RWPE2 (cell line): Measurements from ENCODE around the gene FBP2.

Experiments used
- ATAC-seq: fragments of 200-7000 bp; cut with Tn5 transposase; 3 replicates; pipeline ENCODE4 v1.9.1; 2021; ENCODE audit warnings: low read depth
- DNase-seq: peaks from one replicate; pipeline ENCODE4 v3.0.0-alpha.2; 2020; ENCODE audit warnings: low spot score
- H3K27ac ChIP-seq: fragments of 450-650 bp; 2 replicates; pipeline ENCODE4 v1.5.1; 2017; ENCODE audit warnings: mild to moderate bottlenecking; ENCODE audit not compliant: poor library complexity, severe bottlenecking
- H3K27me3 ChIP-seq: fragments of 250-450 bp; sonication (Bioruptor Pico); 2 replicates; pipeline ENCODE4 v1.5.1; 2021; ENCODE audit warnings: mild to moderate bottlenecking, moderate library complexity; ENCODE audit not compliant: insufficient read depth, poor library complexity, severe bottlenecking
- H3K36me3 ChIP-seq: fragments of 250-450 bp; sonication (Bioruptor Pico); 2 replicates; pipeline ENCODE4 v1.5.1; 2020; ENCODE audit warnings: low read depth, mild to moderate bottlenecking, moderate library complexity
- H3K4me1 ChIP-seq: fragments of 250-450 bp; sonication (Bioruptor Pico); 2 replicates; pipeline ENCODE4 v1.5.1; 2021; ENCODE audit warnings: mild to moderate bottlenecking, moderate library complexity; ENCODE audit not compliant: insufficient read depth, poor library complexity, severe bottlenecking
- H3K4me3 ChIP-seq: fragments of 250-450 bp; sonication (Bioruptor Pico); 2 replicates; pipeline ENCODE4 v1.5.1; 2021; ENCODE audit warnings: mild to moderate bottlenecking, moderate library complexity; ENCODE audit not compliant: severe bottlenecking
- H3K9me3 ChIP-seq: fragments of 250-450 bp; sonication (Bioruptor Pico); 2 replicates; pipeline ENCODE4 v1.5.1; 2021; ENCODE audit warnings: mild to moderate bottlenecking, moderate library complexity; ENCODE audit not compliant: severe bottlenecking
- TF ChIP-seq, protein P1 (sequence below): fragments of 450-650 bp; IDR thresholded peaks from one replicate; pipeline ENCODE4 v1.5.1; 2017; ENCODE audit warnings: mild to moderate bottlenecking, moderate library complexity; ENCODE audit not compliant: poor library complexity, severe bottlenecking

The FBP2 gene

GRCh38 chr9:94623253-94623652 is 29.6 kb upstream of the FBP2 start:
- Histone ChIP-seq H3K27ac (no peak overlapping the region), H3K4me1 (no peaks in the 10 kb centered on the region), H3K4me3 (no peak overlapping the region), H3K27me3 (no peaks in the 10 kb centered on the region), H3K9me3 (no peaks in the 10 kb centered on the region), H3K36me3 (no peaks in the 10 kb centered on the region)
- DNase-seq (no peak), ATAC-seq (peak; percentile 27; the same call in 1 of the 3 replicates)
- TF ChIP-seq, protein P1, sequence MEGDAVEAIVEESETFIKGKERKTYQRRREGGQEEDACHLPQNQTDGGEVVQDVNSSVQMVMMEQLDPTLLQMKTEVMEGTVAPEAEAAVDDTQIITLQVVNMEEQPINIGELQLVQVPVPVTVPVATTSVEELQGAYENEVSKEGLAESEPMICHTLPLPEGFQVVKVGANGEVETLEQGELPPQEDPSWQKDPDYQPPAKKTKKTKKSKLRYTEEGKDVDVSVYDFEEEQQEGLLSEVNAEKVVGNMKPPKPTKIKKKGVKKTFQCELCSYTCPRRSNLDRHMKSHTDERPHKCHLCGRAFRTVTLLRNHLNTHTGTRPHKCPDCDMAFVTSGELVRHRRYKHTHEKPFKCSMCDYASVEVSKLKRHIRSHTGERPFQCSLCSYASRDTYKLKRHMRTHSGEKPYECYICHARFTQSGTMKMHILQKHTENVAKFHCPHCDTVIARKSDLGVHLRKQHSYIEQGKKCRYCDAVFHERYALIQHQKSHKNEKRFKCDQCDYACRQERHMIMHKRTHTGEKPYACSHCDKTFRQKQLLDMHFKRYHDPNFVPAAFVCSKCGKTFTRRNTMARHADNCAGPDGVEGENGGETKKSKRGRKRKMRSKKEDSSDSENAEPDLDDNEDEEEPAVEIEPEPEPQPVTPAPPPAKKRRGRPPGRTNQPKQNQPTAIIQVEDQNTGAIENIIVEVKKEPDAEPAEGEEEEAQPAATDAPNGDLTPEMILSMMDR = peak; percentile 17

DNA sequence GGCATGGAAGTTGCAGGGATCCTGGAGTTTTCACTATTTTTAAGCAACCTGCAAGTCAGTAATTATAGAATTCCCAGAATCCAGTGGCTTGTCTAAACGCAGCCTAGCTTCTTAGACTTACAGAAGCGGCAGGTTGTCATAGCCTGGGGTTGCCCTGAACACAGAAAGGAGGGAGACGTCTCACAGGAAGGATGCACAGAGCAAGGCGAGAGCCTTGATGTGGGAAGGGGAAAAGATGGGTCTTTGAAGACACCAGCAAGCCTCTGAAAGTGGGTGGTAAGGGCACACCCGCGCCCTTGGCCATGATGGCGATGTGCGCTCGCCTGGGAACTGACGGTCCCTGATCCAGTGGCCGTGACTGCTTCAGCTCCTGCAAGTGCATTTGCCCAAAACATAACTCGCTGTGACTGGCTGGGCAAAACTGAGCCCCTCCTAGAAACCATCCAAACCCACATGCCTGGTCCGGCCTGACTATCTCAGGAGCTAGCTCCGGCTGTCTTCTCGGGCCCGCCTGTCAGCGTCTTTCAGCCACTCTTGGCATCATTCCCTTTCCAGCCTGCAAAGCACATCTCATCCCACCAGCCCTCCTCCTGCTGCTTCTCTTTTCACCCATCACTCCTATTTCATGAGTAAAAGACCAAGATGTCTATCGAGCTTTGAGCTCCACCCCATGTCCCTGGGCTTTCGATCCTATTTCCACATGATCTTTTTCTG is 28.6 kb upstream of the FBP2 start:
- Histone ChIP-seq H3K36me3 (no peaks in the 10 kb centered on the region), H3K4me3 (no peak overlapping the region), H3K27me3 (no peaks in the 10 kb centered on the region), H3K9me3 (no peaks in the 10 kb centered on the region), H3K4me1 (no peaks in the 10 kb centered on the region), H3K27ac (no peak overlapping the region)
- ATAC-seq = no peak
- TF ChIP-seq, protein P1 = no peak
- DNase-seq = no peak

DNA sequence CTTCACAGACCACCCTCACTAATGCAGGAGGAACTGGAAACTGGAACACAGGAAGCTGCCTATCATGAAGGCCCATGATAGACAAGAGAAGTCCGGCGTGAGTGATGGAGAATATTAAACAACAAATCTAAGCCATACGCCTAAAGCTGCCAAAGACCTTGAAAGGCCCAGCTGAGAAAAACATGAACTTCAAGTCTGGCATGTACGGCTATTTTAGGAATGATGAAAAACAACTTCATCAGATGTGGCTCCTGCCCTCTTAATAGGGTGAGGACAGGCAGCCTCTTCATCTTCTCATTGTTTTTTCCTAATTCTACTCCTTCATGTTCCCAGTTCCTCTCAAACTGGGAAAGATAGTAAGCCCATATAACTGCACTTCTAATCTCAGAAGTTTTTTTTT is 25.4 kb upstream of the FBP2 start:
- H3K4me1 ChIP-seq = no peaks in the 10 kb centered on the region
- TF ChIP-seq, protein P1 = no peak
- H3K27ac ChIP-seq = no peak overlapping the region
- no peaks in the 10 kb centered on the region for H3K36me3 ChIP-seq
- no peak overlapping the region for H3K4me3 ChIP-seq
- H3K9me3 ChIP-seq = no peaks in the 10 kb centered on the region
- DNase-seq (no peak), ATAC-seq (no peak)
- H3K27me3 ChIP-seq = no peaks in the 10 kb centered on the region

DNA sequence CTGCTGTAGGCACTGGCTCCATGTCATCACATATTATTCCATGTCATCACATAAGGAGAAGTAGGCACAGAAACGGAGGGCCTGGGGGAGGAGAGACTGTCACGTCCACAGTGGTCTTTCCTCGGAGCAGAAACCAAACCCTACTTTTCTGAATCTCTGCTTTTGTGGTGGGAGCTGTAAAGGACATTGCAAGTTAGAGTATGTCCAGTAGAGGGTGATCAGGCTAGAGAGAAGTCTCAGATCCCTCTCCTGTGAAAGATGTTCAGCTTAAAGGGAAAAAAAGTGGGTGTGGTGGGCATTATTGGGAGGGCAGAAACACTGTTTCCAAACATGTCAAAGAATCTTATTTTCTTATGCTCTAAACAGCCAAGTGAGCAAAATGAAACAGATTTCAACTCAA is 19.4 kb upstream of the FBP2 start:
- Histone ChIP-seq H3K27me3 (no peaks in the 10 kb centered on the region), H3K36me3 (no peaks in the 10 kb centered on the region), H3K4me3 (no peak overlapping the region), H3K9me3 (no peaks in the 10 kb centered on the region), H3K27ac (no peak overlapping the region), H3K4me1 (no peaks in the 10 kb centered on the region)
- DNase-seq = no peak
- ATAC-seq = no peak
- TF ChIP-seq, protein P1 = no peak

DNA sequence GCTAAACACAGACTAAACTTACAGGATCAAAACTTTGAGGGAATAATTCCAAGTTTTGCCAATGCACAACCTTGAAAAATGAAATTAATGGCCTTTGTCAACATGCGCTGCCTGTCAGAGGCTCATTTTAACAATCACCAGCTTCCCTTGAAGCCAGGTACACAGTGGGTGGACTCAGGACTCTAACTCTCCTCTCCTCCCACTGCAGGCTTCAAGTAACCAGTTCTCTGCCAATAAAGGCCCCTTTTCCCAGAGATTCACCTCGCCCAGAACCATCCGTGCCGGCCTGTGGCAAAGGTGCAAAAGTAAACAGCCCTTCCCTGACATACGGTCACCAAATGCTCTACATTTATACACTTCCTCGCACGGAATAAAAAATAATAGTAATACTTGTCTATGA is 18.4 kb upstream of the FBP2 start:
- no peaks in the 10 kb centered on the region for H3K36me3 ChIP-seq
- H3K27ac ChIP-seq = no peak overlapping the region
- no peaks in the 10 kb centered on the region for H3K9me3 ChIP-seq
- TF ChIP-seq, protein P1 = no peak
- DNase-seq (no peak), ATAC-seq (no peak)
- no peaks in the 10 kb centered on the region for H3K27me3 ChIP-seq
- no peaks in the 10 kb centered on the region for H3K4me1 ChIP-seq
- H3K4me3 ChIP-seq = no peak overlapping the region
